Activated naive CD4-positive, alpha-beta T cell treated with anti-CD3 and anti-CD28 coated beads for 36 hours (primary cell): ENCODE data around the gene TAF13. TPM values are rescaled to one million over a fixed set of nuclear protein-coding genes. Genes with fewer than 3 reads are reported as not detected.

Experiments
- CTCF ChIA-PET: fragments of 350-600 bp; sonication (Branson Sonifier 250); formaldehyde crosslinking; loops from one replicate; lab custom pipeline; 2021; ENCODE audit warnings: antibody characterized with exemption; lab: Charles Lee
- DNase-seq: peaks from one replicate; pipeline ENCODE4 v3.0.0-alpha.2; 2020
- H3K27ac Mint-ChIP-seq: one replicate; pipeline ENCODE4 v1.8.0; 2021; ENCODE audit warnings: mild to moderate bottlenecking, mixed read lengths
- H3K27me3 Mint-ChIP-seq: one replicate; pipeline ENCODE4 v1.8.0; 2021; ENCODE audit warnings: low read depth, mixed read lengths
- H3K36me3 Mint-ChIP-seq: one replicate; pipeline ENCODE4 v1.8.0; 2021; ENCODE audit warnings: low read depth, mixed read lengths
- H3K4me1 Mint-ChIP-seq: one replicate; pipeline ENCODE4 v1.8.0; 2021; ENCODE audit warnings: low read depth, mixed read lengths
- H3K4me3 Mint-ChIP-seq: one replicate; pipeline ENCODE4 v1.8.0; 2021; ENCODE audit warnings: mild to moderate bottlenecking, moderate library complexity, mixed read lengths
- H3K9me3 Mint-ChIP-seq: one replicate; pipeline ENCODE4 v1.8.0; 2021; ENCODE audit warnings: mixed read lengths
- intact Hi-C: fragments of 100-400 bp; cut with micrococcal nuclease; formaldehyde crosslinking; loops from one replicate; pipeline ENCODE4 v1.15.1; 2023
- total RNA-seq, 2 experiments: library from RNA; stranded (reverse); gene quantifications; one replicate each; pipeline ENCODE4 v1.2.3, GENCODE V29; 2021

TAF13 gene
- total RNA-seq, 2 experiments from 2014 or later = 20.1 to 23.7 TPM

GRCh38 chr1:109090196-109091077, 14.6 kb upstream of the TAF13 start, which contains the start of gene TMEM167B:
TSS of gene TMEM167B (plus strand) at chr1:109090764. CDS start at chr1:109090873, 109 bp downstream.
- intact Hi-C loops = loop anchor here (1.0 to 5.0 kb wide), 15 partner anchors 10 to 1248 kb away; partner anchors contain the start of genes AMIGO1, CLCC1, GPSM2 and HENMT1
- DNase-seq = peak; percentile 95
- peaks cover 13% of the 10 kb centered on the region for H3K36me3 Mint-ChIP-seq
- no peaks in the 10 kb centered on the region for H3K9me3 Mint-ChIP-seq
- H3K4me1 Mint-ChIP-seq = peaks cover 29% of the 10 kb centered on the region
- H3K27ac Mint-ChIP-seq = peak within 1 kb of the TSS; percentile 87
- CTCF ChIA-PET = interaction anchor here (0.5 to 2.6 kb wide), 5 partner anchors 10 to 309 kb away, joined by 3 to 22 read pairs (median 4); partner anchors contain the start of gene SARS1
- peak within 1 kb of the TSS; percentile 82 for H3K4me3 Mint-ChIP-seq
- no peaks in the 10 kb centered on the region for H3K27me3 Mint-ChIP-seq

- H3K27me3 Mint-ChIP-seq = no peaks in the 10 kb centered on the region
- peak; percentile 45 for DNase-seq
- H3K4me1 Mint-ChIP-seq = peaks cover 22% of the 10 kb centered on the region
- no peaks in the 10 kb centered on the region for H3K9me3 Mint-ChIP-seq
- peaks cover 13% of the 10 kb centered on the region for H3K36me3 Mint-ChIP-seq
- H3K4me3 Mint-ChIP-seq = peak overlapping the region; percentile 82
- CTCF ChIA-PET = interaction anchor here (1.2 to 1.4 kb wide), 2 partner anchors 23 kb away, joined by 3 to 12 read pairs; a partner anchor contains a TSS
- intact Hi-C loops = loop anchor here (1.0 to 5.0 kb wide), 13 partner anchors 11 to 1249 kb away; partner anchors contain the start of genes AMIGO1, CLCC1, GPSM2 and HENMT1
- peak overlapping the region; percentile 87 for H3K27ac Mint-ChIP-seq
Observed at GRCh38 chr1:109089242-109090015, 13.6 kb upstream of the TAF13 start.

- intact Hi-C loops = no loop called here
- no peak overlapping the region for H3K27ac Mint-ChIP-seq
- no peaks in the 10 kb centered on the region for H3K9me3 Mint-ChIP-seq
- DNase-seq = no peak
- CTCF ChIA-PET = no interaction called here
- no peaks in the 10 kb centered on the region for H3K27me3 Mint-ChIP-seq
- no peak overlapping the region for H3K4me3 Mint-ChIP-seq
- peaks cover 5% of the 10 kb centered on the region for H3K4me1 Mint-ChIP-seq
- peaks cover 3% of the 10 kb centered on the region for H3K36me3 Mint-ChIP-seq
Observed at GRCh38 chr1:109084563-109085517, 9.0 kb upstream of the TAF13 start.

- no peak for DNase-seq
- CTCF ChIA-PET = no interaction called here
- no peaks in the 10 kb centered on the region for H3K27me3 Mint-ChIP-seq
- H3K4me3 Mint-ChIP-seq = no peak overlapping the region
- intact Hi-C loops = no loop called here
- H3K27ac Mint-ChIP-seq = no peak overlapping the region
- no peaks in the 10 kb centered on the region for H3K36me3 Mint-ChIP-seq
- no peaks in the 10 kb centered on the region for H3K4me1 Mint-ChIP-seq
- H3K9me3 Mint-ChIP-seq = no peaks in the 10 kb centered on the region
Observed at GRCh38 chr1:109083923-109084322, 8.1 kb upstream of the TAF13 start.

GRCh38 chr1:109083501-109083900, 7.7 kb upstream of the TAF13 start:
- intact Hi-C loops = no loop called here
- Mint-ChIP-seq H3K9me3 (no peaks in the 10 kb centered on the region), H3K27ac (no peak overlapping the region), H3K27me3 (no peaks in the 10 kb centered on the region), H3K4me3 (no peak overlapping the region), H3K4me1 (no peaks in the 10 kb centered on the region), H3K36me3 (no peaks in the 10 kb centered on the region)
- CTCF ChIA-PET = interaction anchor here (0.5 to 0.7 kb wide), 2 partner anchors 17 to 30 kb away, joined by 3 read pairs; no protein-coding TSS in a partner anchor
- no peak for DNase-seq

GRCh38 chr1:109080441-109081082, 4.8 kb upstream of the TAF13 start:
- intact Hi-C loops = no loop called here
- DNase-seq = no peak
- H3K4me1 Mint-ChIP-seq = peaks cover 6% of the 10 kb centered on the region
- H3K4me3 Mint-ChIP-seq = no peak overlapping the region
- H3K27ac Mint-ChIP-seq = no peak overlapping the region
- no peaks in the 10 kb centered on the region for H3K27me3 Mint-ChIP-seq
- H3K9me3 Mint-ChIP-seq = no peaks in the 10 kb centered on the region
- H3K36me3 Mint-ChIP-seq = peaks cover 4% of the 10 kb centered on the region
- CTCF ChIA-PET = interaction anchor here (0.9 kb wide), 1 partner anchor 32 kb away, joined by 3 read pairs; no protein-coding TSS in a partner anchor

- H3K4me1 Mint-ChIP-seq = peaks cover 15% of the 10 kb centered on the region
- intact Hi-C loops = no loop called here
- no peaks in the 10 kb centered on the region for H3K27me3 Mint-ChIP-seq
- H3K27ac Mint-ChIP-seq = no peak overlapping the region
- H3K36me3 Mint-ChIP-seq = peaks cover 4% of the 10 kb centered on the region
- no peak for DNase-seq
- no peak overlapping the region for H3K4me3 Mint-ChIP-seq
- no peaks in the 10 kb centered on the region for H3K9me3 Mint-ChIP-seq
- CTCF ChIA-PET = no interaction called here
Observed at GRCh38 chr1:109079240-109079622, 3.4 kb upstream of the TAF13 start.

- CTCF ChIA-PET = interaction anchor here (1.2 kb wide), 1 partner anchor 34 kb away, joined by 4 read pairs; a partner anchor contains a TSS
- Mint-ChIP-seq H3K36me3 (peaks cover 5% of the 10 kb centered on the region), H3K9me3 (no peaks in the 10 kb centered on the region), H3K4me3 (no peak overlapping the region), H3K4me1 (peaks cover 16% of the 10 kb centered on the region), H3K27me3 (no peaks in the 10 kb centered on the region), H3K27ac (no peak overlapping the region)
- DNase-seq = no peak
- intact Hi-C loops = no loop called here
Observed at GRCh38 chr1:109078317-109078716, 2.5 kb upstream of the TAF13 start.

- Mint-ChIP-seq H3K27ac (no peak overlapping the region), H3K9me3 (no peaks in the 10 kb centered on the region), H3K4me3 (no peak overlapping the region), H3K27me3 (no peaks in the 10 kb centered on the region), H3K4me1 (peaks cover 4% of the 10 kb centered on the region), H3K36me3 (peaks cover 14% of the 10 kb centered on the region)
- CTCF ChIA-PET = no interaction called here
- intact Hi-C loops = no loop called here
- no peak for DNase-seq
Observed at GRCh38 chr1:109069294-109069693, 6.5 kb downstream of the TAF13 start.

- H3K9me3 Mint-ChIP-seq = no peaks in the 10 kb centered on the region
- H3K27ac Mint-ChIP-seq = no peak overlapping the region
- no peaks in the 10 kb centered on the region for H3K27me3 Mint-ChIP-seq
- peaks cover 2% of the 10 kb centered on the region for H3K4me1 Mint-ChIP-seq
- no peak overlapping the region for H3K4me3 Mint-ChIP-seq
- DNase-seq = no peak
- intact Hi-C loops = no loop called here
- CTCF ChIA-PET = no interaction called here
- H3K36me3 Mint-ChIP-seq = peaks cover 13% of the 10 kb centered on the region
Observed at GRCh38 chr1:109067883-109068282, 7.9 kb downstream of the TAF13 start.

- Mint-ChIP-seq H3K36me3 (peaks cover 9% of the 10 kb centered on the region), H3K9me3 (no peaks in the 10 kb centered on the region), H3K27me3 (no peaks in the 10 kb centered on the region), H3K27ac (no peak overlapping the region), H3K4me3 (no peak overlapping the region), H3K4me1 (no peaks in the 10 kb centered on the region)
- no peak for DNase-seq
- intact Hi-C loops = no loop called here
- CTCF ChIA-PET = no interaction called here
Observed at GRCh38 chr1:109065137-109065536, 10.7 kb downstream of the TAF13 start.
